ENCODE measurements around the gene CDH12. TPM values are rescaled to one million over a fixed set of nuclear protein-coding genes. Genes with fewer than 3 reads are reported as not detected.
"Not testable (repeated sequence)": the region's sequence is repeated elsewhere in the genome, so short reads cannot be mapped to it uniquely, and the experiment has no call there.

CDH12 gene
- total RNA-seq, 2 donors from 2014 or later, result 0.90 to 1.9 TPM

- H3K9me3 ChIP-seq (ENCODE audit: control insufficient read depth, low read length), result no peaks in the 10 kb centered on the region
- no peak overlapping the region for H3K27ac ChIP-seq (ENCODE audit: low read depth, low read length)
- H3K27me3 ChIP-seq (ENCODE audit: control insufficient read depth, insufficient read depth, low read length, poor library complexity, severe bottlenecking), result no peaks in the 10 kb centered on the region
- H3K36me3 Mint-ChIP-seq (ENCODE audit: low read depth), result no peaks in the 10 kb centered on the region
- no CpG with 5 or more reads among the region's 1 CpG for WGBS, 2 experiments (ENCODE audit: insufficient coverage in 1 of 2, insufficient read length in 1 of 2)
- no peak for DNase-seq
- no peaks in the 10 kb centered on the region for H3K4me1 Mint-ChIP-seq
- peaks cover 6% of the 10 kb centered on the region for H3K9me3 Mint-ChIP-seq
- TF ChIP-seq CTCF (conservative IDR thresholded peaks at IDR 0.05), result no peak
- no peak overlapping the region for H3K4me3 ChIP-seq (ENCODE audit: low read length)
- no peak overlapping the region for H3K9ac ChIP-seq (ENCODE audit: extremely low read depth, low read length, poor library complexity, severe bottlenecking)
- H3K4me3 Mint-ChIP-seq, result no peak overlapping the region
- no peaks in the 10 kb centered on the region for H3K4me1 ChIP-seq (ENCODE audit: control insufficient read depth, insufficient read depth, low read length)
- H3K27me3 Mint-ChIP-seq (ENCODE audit: insufficient read depth), result no peaks in the 10 kb centered on the region
- no peak overlapping the region for H3K27ac Mint-ChIP-seq
- no peaks in the 10 kb centered on the region for H3K36me3 ChIP-seq (ENCODE audit: control insufficient read depth, insufficient read depth, low read length)
Observed at GRCh38 chr5:22023784-22024183, 829.4 kb downstream of the CDH12 start.

- not testable (repeated sequence) for H3K4me1 ChIP-seq (ENCODE audit: control insufficient read depth, insufficient read depth, low read length); H3K27ac Mint-ChIP-seq; H3K4me3 ChIP-seq (ENCODE audit: low read length); H3K36me3 Mint-ChIP-seq (ENCODE audit: low read depth); H3K27ac ChIP-seq (ENCODE audit: low read depth, low read length); H3K4me3 Mint-ChIP-seq; H3K27me3 Mint-ChIP-seq (ENCODE audit: insufficient read depth); H3K9ac ChIP-seq (ENCODE audit: extremely low read depth, low read length, poor library complexity, severe bottlenecking); H3K4me1 Mint-ChIP-seq; DNase-seq; H3K36me3 ChIP-seq (ENCODE audit: control insufficient read depth, insufficient read depth, low read length); H3K9me3 Mint-ChIP-seq; H3K9me3 ChIP-seq (ENCODE audit: control insufficient read depth, low read length); H3K27me3 ChIP-seq (ENCODE audit: control insufficient read depth, insufficient read depth, low read length, poor library complexity, severe bottlenecking)
- WGBS, 2 experiments (ENCODE audit: insufficient coverage in 1 of 2, insufficient read length in 1 of 2), result 75 to 99% methylated on average over 1 to 2 of the region's 3 CpGs
Observed at GRCh38 chr5:22012893-22013292, 840.3 kb downstream of the CDH12 start.

DNA sequence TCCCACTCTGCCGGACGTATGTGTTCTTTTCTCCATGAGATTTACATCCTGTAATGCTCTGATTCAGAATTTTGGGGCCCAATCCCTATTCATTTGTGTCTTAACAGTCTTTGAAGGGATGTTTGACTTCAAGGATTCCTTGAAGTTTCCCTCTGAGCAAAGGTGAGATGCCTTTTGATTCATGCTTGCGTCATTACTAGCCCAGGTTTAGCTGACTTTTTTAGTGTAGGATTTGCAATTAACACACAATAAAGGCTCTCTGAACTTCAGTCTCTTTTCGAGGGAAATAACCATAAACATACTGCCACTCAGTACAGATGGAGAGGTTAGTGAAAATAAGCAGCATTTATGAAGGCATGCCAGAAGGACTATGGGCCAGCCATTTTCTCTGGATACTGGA, 842.3 kb downstream of the CDH12 start:
- 100% methylated on average over 2 of the region's 4 CpGs; no CpG with 5 or more reads in 1 of the 2 experiments for WGBS, 2 experiments (ENCODE audit: insufficient coverage in 1 of 2, insufficient read length in 1 of 2)
- not testable (repeated sequence) for H3K36me3 Mint-ChIP-seq (ENCODE audit: low read depth); H3K27ac ChIP-seq (ENCODE audit: low read depth, low read length); H3K27ac Mint-ChIP-seq; H3K4me1 Mint-ChIP-seq; H3K4me3 ChIP-seq (ENCODE audit: low read length); H3K4me3 Mint-ChIP-seq; H3K9me3 ChIP-seq (ENCODE audit: control insufficient read depth, low read length); H3K27me3 ChIP-seq (ENCODE audit: control insufficient read depth, insufficient read depth, low read length, poor library complexity, severe bottlenecking); H3K4me1 ChIP-seq (ENCODE audit: control insufficient read depth, insufficient read depth, low read length); H3K36me3 ChIP-seq (ENCODE audit: control insufficient read depth, insufficient read depth, low read length); H3K9ac ChIP-seq (ENCODE audit: extremely low read depth, low read length, poor library complexity, severe bottlenecking); H3K9me3 Mint-ChIP-seq; H3K27me3 Mint-ChIP-seq (ENCODE audit: insufficient read depth); DNase-seq

GRCh38 chr5:22001097-22001496, 852.0 kb downstream of the CDH12 start:
- H3K36me3 Mint-ChIP-seq (ENCODE audit: low read depth); H3K4me3 Mint-ChIP-seq; H3K36me3 ChIP-seq (ENCODE audit: control insufficient read depth, insufficient read depth, low read length); H3K27me3 Mint-ChIP-seq (ENCODE audit: insufficient read depth); H3K9ac ChIP-seq (ENCODE audit: extremely low read depth, low read length, poor library complexity, severe bottlenecking); H3K4me3 ChIP-seq (ENCODE audit: low read length); H3K9me3 Mint-ChIP-seq; H3K9me3 ChIP-seq (ENCODE audit: control insufficient read depth, low read length); H3K27me3 ChIP-seq (ENCODE audit: control insufficient read depth, insufficient read depth, low read length, poor library complexity, severe bottlenecking); H3K27ac ChIP-seq (ENCODE audit: low read depth, low read length); H3K4me1 ChIP-seq (ENCODE audit: control insufficient read depth, insufficient read depth, low read length); DNase-seq; H3K27ac Mint-ChIP-seq; H3K4me1 Mint-ChIP-seq: not testable (repeated sequence)
- 92 to 93% methylated on average over 2 of the region's 2 CpGs for WGBS, 2 experiments (ENCODE audit: insufficient coverage in 1 of 2, insufficient read length in 1 of 2)

GRCh38 chr5:21985799-21986198, 867.3 kb downstream of the CDH12 start:
- H3K4me3 Mint-ChIP-seq; H3K9ac ChIP-seq (ENCODE audit: extremely low read depth, low read length, poor library complexity, severe bottlenecking); DNase-seq; H3K27me3 Mint-ChIP-seq (ENCODE audit: insufficient read depth); H3K4me1 Mint-ChIP-seq; H3K27me3 ChIP-seq (ENCODE audit: control insufficient read depth, insufficient read depth, low read length, poor library complexity, severe bottlenecking); H3K9me3 ChIP-seq (ENCODE audit: control insufficient read depth, low read length); H3K9me3 Mint-ChIP-seq; H3K4me3 ChIP-seq (ENCODE audit: low read length); H3K27ac ChIP-seq (ENCODE audit: low read depth, low read length); H3K4me1 ChIP-seq (ENCODE audit: control insufficient read depth, insufficient read depth, low read length); H3K36me3 ChIP-seq (ENCODE audit: control insufficient read depth, insufficient read depth, low read length); H3K36me3 Mint-ChIP-seq (ENCODE audit: low read depth); H3K27ac Mint-ChIP-seq: not testable (repeated sequence)
- WGBS, 2 experiments (ENCODE audit: insufficient coverage in 1 of 2, insufficient read length in 1 of 2), result 55% methylated on average over 1 of the region's 1 CpG; no CpG with 5 or more reads in 1 of the 2 experiments

DNA sequence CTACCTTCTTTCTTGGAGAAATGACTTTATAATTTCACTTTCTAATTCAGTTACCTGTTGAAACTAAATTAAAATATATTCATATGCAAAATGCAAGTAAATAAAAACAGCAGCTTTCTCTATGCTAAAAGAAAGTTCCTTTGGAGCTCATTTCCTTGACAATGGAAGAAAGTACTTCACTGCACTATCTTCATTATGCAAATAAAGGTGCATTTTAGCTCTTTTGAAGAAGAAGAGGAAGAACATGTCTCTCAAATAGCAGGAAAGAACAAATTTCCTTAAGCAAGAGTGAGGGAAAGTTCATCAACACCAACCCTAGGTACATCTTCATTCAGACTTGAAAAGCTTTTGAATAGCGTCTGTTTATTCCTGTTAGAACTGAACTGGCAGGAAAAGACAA, 901.6 kb downstream of the CDH12 start:
- H3K4me3 ChIP-seq (ENCODE audit: low read length); H3K27ac Mint-ChIP-seq; H3K4me1 Mint-ChIP-seq; H3K36me3 ChIP-seq (ENCODE audit: control insufficient read depth, insufficient read depth, low read length); H3K4me3 Mint-ChIP-seq; H3K9ac ChIP-seq (ENCODE audit: extremely low read depth, low read length, poor library complexity, severe bottlenecking); H3K36me3 Mint-ChIP-seq (ENCODE audit: low read depth); H3K27me3 Mint-ChIP-seq (ENCODE audit: insufficient read depth); H3K9me3 ChIP-seq (ENCODE audit: control insufficient read depth, low read length); H3K27me3 ChIP-seq (ENCODE audit: control insufficient read depth, insufficient read depth, low read length, poor library complexity, severe bottlenecking); DNase-seq; H3K27ac ChIP-seq (ENCODE audit: low read depth, low read length); H3K9me3 Mint-ChIP-seq; H3K4me1 ChIP-seq (ENCODE audit: control insufficient read depth, insufficient read depth, low read length): not testable (repeated sequence)
- WGBS, 2 experiments (ENCODE audit: insufficient coverage in 1 of 2, insufficient read length in 1 of 2), result no CpG with 5 or more reads among the region's 1 CpG

All from endodermal cell (in vitro differentiated cells).